Chondrocyte (in vitro differentiated cells): ENCODE measurements around the gene ADORA1. TPM values are rescaled to one million over a fixed set of nuclear protein-coding genes. Genes with fewer than 3 reads are reported as not detected.

Source experiments
- DNase-seq: peaks from one replicate; pipeline ENCODE4 v3.0.0; 2021; ENCODE audit warnings: mixed read lengths, low spot score
- H3K27ac Mint-ChIP-seq: one replicate; pipeline ENCODE4 v1.8.0; 2021; ENCODE audit warnings: mild to moderate bottlenecking, moderate library complexity, mixed read lengths; ENCODE audit not compliant: unreplicated experiment
- H3K27me3 Mint-ChIP-seq: 2 replicates; pipeline ENCODE4 v1.8.0; 2021; ENCODE audit warnings: low read depth, mixed read lengths
- H3K36me3 Mint-ChIP-seq: 2 replicates; pipeline ENCODE4 v1.8.0; 2021; ENCODE audit warnings: low read depth, mixed read lengths
- H3K4me1 Mint-ChIP-seq: 2 replicates; pipeline ENCODE4 v1.8.0; 2021; ENCODE audit warnings: low read depth, mild to moderate bottlenecking, mixed read lengths
- H3K4me3 Mint-ChIP-seq: one replicate; pipeline ENCODE4 v1.8.0; 2021; ENCODE audit warnings: mild to moderate bottlenecking, moderate library complexity, mixed read lengths; ENCODE audit not compliant: unreplicated experiment
- H3K9me3 Mint-ChIP-seq: 2 replicates; pipeline ENCODE4 v1.8.0; 2021; ENCODE audit warnings: low read depth, mixed read lengths
- CTCF ChIP-seq: fragments of 200-600 bp; sonication (generic); IDR thresholded peaks from 2 replicates; pipeline ENCODE4 v1.5.0; 2021; ENCODE audit warnings: antibody characterized with exemption, mild to moderate bottlenecking, moderate library complexity
- total RNA-seq: library from RNA; stranded (reverse); gene quantifications from 3 replicates; pipeline ENCODE4 v1.2.1, GENCODE V29; 2021

Gene ADORA1
- total RNA-seq, 1 donor from 2014 or later: 1.7 TPM

- no peak for TF ChIP-seq CTCF
- no peak overlapping the region for H3K4me3 Mint-ChIP-seq
- H3K27ac Mint-ChIP-seq: no peak overlapping the region
- H3K4me1 Mint-ChIP-seq: peaks cover 24% of the 10 kb centered on the region
- peaks cover 5% of the 10 kb centered on the region for H3K36me3 Mint-ChIP-seq
- no peak for DNase-seq
- peaks cover 6% of the 10 kb centered on the region for H3K9me3 Mint-ChIP-seq
- peaks cover 5% of the 10 kb centered on the region for H3K27me3 Mint-ChIP-seq
These were observed 25.8 kb downstream of the ADORA1 start for GRCh38 chr1:203153051-203153988.

GRCh38 chr1:203153989-203154821 is 26.7 kb downstream of the ADORA1 start:
- DNase-seq: no peak
- Mint-ChIP-seq H3K27ac (no peak overlapping the region), H3K9me3 (peaks cover 12% of the 10 kb centered on the region), H3K27me3 (peaks cover 5% of the 10 kb centered on the region), H3K36me3 (peaks cover 7% of the 10 kb centered on the region), H3K4me3 (no peak overlapping the region), H3K4me1 (peaks cover 24% of the 10 kb centered on the region)
- no peak for TF ChIP-seq CTCF

- no peak overlapping the region for H3K27ac Mint-ChIP-seq
- DNase-seq: no peak
- H3K27me3 Mint-ChIP-seq: peaks cover 10% of the 10 kb centered on the region
- H3K4me3 Mint-ChIP-seq: no peak overlapping the region
- TF ChIP-seq CTCF: no peak
- H3K9me3 Mint-ChIP-seq: peaks cover 12% of the 10 kb centered on the region
- H3K36me3 Mint-ChIP-seq: peaks cover 10% of the 10 kb centered on the region
- H3K4me1 Mint-ChIP-seq: peaks cover 24% of the 10 kb centered on the region
These were observed 28.8 kb downstream of the ADORA1 start for GRCh38 chr1:203156280-203156679.

- Mint-ChIP-seq H3K4me3 (no peak overlapping the region), H3K27me3 (peaks cover 20% of the 10 kb centered on the region), H3K9me3 (peaks cover 12% of the 10 kb centered on the region), H3K36me3 (peaks cover 10% of the 10 kb centered on the region), H3K4me1 (peaks cover 12% of the 10 kb centered on the region), H3K27ac (no peak overlapping the region)
- no peak for DNase-seq
- TF ChIP-seq CTCF: no peak
These were observed 30.9 kb downstream of the ADORA1 start for GRCh38 chr1:203158423-203158822.
